GM18868 (cell line): ENCODE measurements around the gene RYR3.
"Not testable (repeated sequence)": the region's sequence is repeated elsewhere in the genome, so short reads cannot be mapped to it uniquely, and the experiment has no call there.

ENCODE experiments used
- ATAC-seq: cut with Tn5 transposase; IDR thresholded peaks from one replicate; pipeline ENCODE4 v1.9.1; 2021; ENCODE audit warnings: mild to moderate bottlenecking, moderate library complexity; ENCODE audit not compliant: unreplicated experiment

RYR3 gene

GRCh38 chr15:33565094-33565493 is 254.3 kb downstream of the RYR3 start:
- ATAC-seq = no peak

- ATAC-seq = no peak
Measured at GRCh38 chr15:33567652-33568051, 256.9 kb downstream of the RYR3 start.

- no peak for ATAC-seq
Measured at GRCh38 chr15:33569036-33569435, 258.3 kb downstream of the RYR3 start.

- ATAC-seq = not testable (repeated sequence)
Measured at GRCh38 chr15:33577911-33578310, 267.1 kb downstream of the RYR3 start.

GRCh38 chr15:33580526-33580925 is 269.8 kb downstream of the RYR3 start:
- no peak for ATAC-seq

GRCh38 chr15:33581032-33581431 is 270.3 kb downstream of the RYR3 start:
- ATAC-seq = no peak

- ATAC-seq = no peak
Measured at GRCh38 chr15:33584797-33585196, 274.0 kb downstream of the RYR3 start.

GRCh38 chr15:33586786-33587697 is 276.3 kb downstream of the RYR3 start:
- ATAC-seq = no peak

- ATAC-seq = no peak
Measured at GRCh38 chr15:33587773-33588172, 277.0 kb downstream of the RYR3 start.

- ATAC-seq = no peak
Measured at GRCh38 chr15:33592864-33593263, 282.1 kb downstream of the RYR3 start.

- not testable (repeated sequence) for ATAC-seq
Measured at GRCh38 chr15:33598382-33598781, 287.6 kb downstream of the RYR3 start.

- no peak for ATAC-seq
Measured at GRCh38 chr15:33600212-33600611, 289.4 kb downstream of the RYR3 start.

GRCh38 chr15:33601461-33601860 is 290.7 kb downstream of the RYR3 start:
- ATAC-seq = no peak

- no peak for ATAC-seq
Measured at GRCh38 chr15:33608714-33609113, 297.9 kb downstream of the RYR3 start.

- no peak for ATAC-seq
Measured at GRCh38 chr15:33612721-33613304, 302.0 kb downstream of the RYR3 start.

- no peak for ATAC-seq
Measured at GRCh38 chr15:33616475-33616874, 305.7 kb downstream of the RYR3 start.

GRCh38 chr15:33618350-33618749 is 307.6 kb downstream of the RYR3 start:
- no peak for ATAC-seq

- no peak for ATAC-seq
Measured at GRCh38 chr15:33621141-33621540, 310.4 kb downstream of the RYR3 start.

- no peak for ATAC-seq
Measured at GRCh38 chr15:33623010-33623409, 312.2 kb downstream of the RYR3 start.

GRCh38 chr15:33624439-33624838 is 313.7 kb downstream of the RYR3 start:
- no peak for ATAC-seq

GRCh38 chr15:33629647-33630046 is 318.9 kb downstream of the RYR3 start:
- no peak for ATAC-seq

- ATAC-seq = no peak
Measured at GRCh38 chr15:33636234-33636633, 325.5 kb downstream of the RYR3 start.
